K562 (cell line): ENCODE data around the gene SIT1. TPM values are rescaled to one million over a fixed set of nuclear protein-coding genes. Genes with fewer than 3 reads are reported as not detected.

Experiments
- CBX1 ChIP-seq: sonication (generic); IDR thresholded peaks from 2 replicates; pipeline ENCODE4 v1.6.1; 2016; ENCODE audit warnings: antibody characterized with exemption, low read depth, mild to moderate bottlenecking
- CBX3 ChIP-seq, 2 experiments: IDR thresholded peaks; 1 replicate in 1 of 2; 2 replicates in 1 of 2; pipeline ENCODE4 v1.6.1; 2012; ENCODE audit warnings: inconsistent platforms in 2 of 2, low read length in 2 of 2, borderline replicate concordance in 1 of 2, control low read depth in 1 of 2
- EGR1 ChIP-seq: fragments of 450-650 bp; conservative IDR thresholded peaks from 2 replicates; pipeline ENCODE4 v1.6.1; 2017; ENCODE audit warnings: mild to moderate bottlenecking
- FOXK1 ChIP-seq: sonication (generic); formaldehyde crosslinking; IDR thresholded peaks from 2 replicates; pipeline ENCODE4 v1.8.0; 2022; ENCODE audit warnings: missing genetic modification reagents, mild to moderate bottlenecking, borderline replicate concordance
- HCFC1 ChIP-seq: IDR thresholded peaks from 2 replicates; pipeline ENCODE4 v1.6.1; 2012; ENCODE audit warnings: low read depth, low read length, improper control_type of control experiment
- HDAC2 ChIP-seq: fragments of 450-650 bp; IDR thresholded peaks from 2 replicates; pipeline ENCODE4 v1.6.1; 2016; ENCODE audit warnings: mild to moderate bottlenecking
- HLTF ChIP-seq: fragments of 450-650 bp; IDR thresholded peaks from 2 replicates; pipeline ENCODE4 v1.6.1; 2016
- MCM2 ChIP-seq: fragments of 450-650 bp; IDR thresholded peaks from 2 replicates; pipeline ENCODE4 v1.6.1; 2017; ENCODE audit warnings: low read depth, mild to moderate bottlenecking
- MCM5 ChIP-seq: fragments of 450-650 bp; IDR thresholded peaks from 2 replicates; pipeline ENCODE4 v1.6.1; 2016; ENCODE audit warnings: low read depth
- MTA3 ChIP-seq: fragments of 450-650 bp; formaldehyde crosslinking; IDR thresholded peaks from 2 replicates; pipeline ENCODE4 v1.6.1; 2017; ENCODE audit warnings: mild to moderate bottlenecking, borderline replicate concordance
- NFIC ChIP-seq: fragments of 450-650 bp; IDR thresholded peaks from 2 replicates; pipeline ENCODE4 v1.6.1; 2017; ENCODE audit warnings: mild to moderate bottlenecking, inconsistent platforms
- POLR2AphosphoS5 ChIP-seq: IDR thresholded peaks from 2 replicates; pipeline ENCODE4 v1.6.1; 2011; ENCODE audit warnings: mild to moderate bottlenecking, low read depth, low read length, moderate library complexity; ENCODE audit not compliant: control insufficient read depth, insufficient read depth
- SMARCA5 ChIP-seq: fragments of 450-650 bp; IDR thresholded peaks from 2 replicates; pipeline ENCODE4 v1.6.1; 2016
- ZBTB8A ChIP-seq: fragments of 450-650 bp; IDR thresholded peaks from 2 replicates; pipeline ENCODE4 v1.6.1; 2018; ENCODE audit warnings: mild to moderate bottlenecking, moderate library complexity; ENCODE audit not compliant: partially characterized antibody
- ZNF384 ChIP-seq: IDR thresholded peaks from 2 replicates; pipeline ENCODE4 v1.6.1; 2012; ENCODE audit warnings: low read depth, low read length, improper control_type of control experiment
- ZNF785 ChIP-seq: fragments of 250-450 bp; sonication (Bioruptor Pico); IDR thresholded peaks from 2 replicates; pipeline ENCODE4 v1.4.0; 2020; ENCODE audit warnings: mild to moderate bottlenecking
- polyA plus RNA-seq, 8 experiments: library from polyadenylated mRNA; depleted of rRNA in 4 of 8; stranded (reverse) in 5 of 8; unstranded in 3 of 8; fragments of >200 nt; fragmentation: Nextera tagmentation in 2 of 8; fragmentation: Illumina TruSeq in 1 of 8; extraction: Ambion mirVana in 2 of 8; extraction: Trizol in 1 of 8; gene quantifications; 2 replicates each; pipeline versions ENCODE4 v1.2.1 to v1.2.3, GENCODE V29; 2011 to 2014; ENCODE audit warnings: inconsistent platforms in 1 of 8, missing spikeins in 1 of 8
- total RNA-seq, 7 experiments: library from RNA; depleted of rRNA in 6 of 7; stranded (reverse); fragments of >200 nt in 6 of 7; fragmentation: Illumina TruSeq in 2 of 7; extraction: Trizol in 2 of 7; gene quantifications; 2 replicates each; pipeline versions ENCODE4 v1.2.1 to v1.2.3, GENCODE V29; 2011 to 2021; ENCODE audit warnings: low replicate concordance in 1 of 7
- TF ChIP-seq, protein P1 (sequence below): fragments of 250-450 bp; sonication (Bioruptor Pico); IDR thresholded peaks from 2 replicates; pipeline ENCODE4 v1.4.0; 2020; ENCODE audit warnings: mild to moderate bottlenecking
- TF ChIP-seq, protein P2 (sequence below): IDR thresholded peaks from 2 replicates; pipeline ENCODE4 v1.6.1; 2014; ENCODE audit warnings: antibody characterized with exemption
- TF ChIP-seq, protein P3 (sequence below): fragments of 450-650 bp; IDR thresholded peaks from 2 replicates; pipeline ENCODE4 v1.6.1; 2016; ENCODE audit warnings: low read depth, mild to moderate bottlenecking, moderate library complexity
- TF ChIP-seq, protein P4 (sequence below): sonication (generic); formaldehyde crosslinking; IDR thresholded peaks from 2 replicates; pipeline ENCODE4 v1.8.0; 2022; ENCODE audit warnings: missing genetic modification reagents, mild to moderate bottlenecking, borderline replicate concordance
- TF ChIP-seq, protein P5 (sequence below), 2 experiments: fragments of 450-650 bp in 1 of 2; IDR thresholded peaks; 2 replicates each; pipeline ENCODE4 v1.6.1; 2011 to 2017; ENCODE audit warnings: low read depth in 2 of 2, antibody characterized with exemption in 1 of 2, borderline replicate concordance in 1 of 2, low read length in 1 of 2, mild to moderate bottlenecking in 1 of 2, mixed read lengths in 1 of 2; ENCODE audit not compliant: control insufficient read depth in 1 of 2

SIT1 gene
- total and polyA plus RNA-seq, 9 of the 15 experiments (the other 6 are each of a cell fraction or from before 2014, with no cell fraction given), result not detected

DNA sequence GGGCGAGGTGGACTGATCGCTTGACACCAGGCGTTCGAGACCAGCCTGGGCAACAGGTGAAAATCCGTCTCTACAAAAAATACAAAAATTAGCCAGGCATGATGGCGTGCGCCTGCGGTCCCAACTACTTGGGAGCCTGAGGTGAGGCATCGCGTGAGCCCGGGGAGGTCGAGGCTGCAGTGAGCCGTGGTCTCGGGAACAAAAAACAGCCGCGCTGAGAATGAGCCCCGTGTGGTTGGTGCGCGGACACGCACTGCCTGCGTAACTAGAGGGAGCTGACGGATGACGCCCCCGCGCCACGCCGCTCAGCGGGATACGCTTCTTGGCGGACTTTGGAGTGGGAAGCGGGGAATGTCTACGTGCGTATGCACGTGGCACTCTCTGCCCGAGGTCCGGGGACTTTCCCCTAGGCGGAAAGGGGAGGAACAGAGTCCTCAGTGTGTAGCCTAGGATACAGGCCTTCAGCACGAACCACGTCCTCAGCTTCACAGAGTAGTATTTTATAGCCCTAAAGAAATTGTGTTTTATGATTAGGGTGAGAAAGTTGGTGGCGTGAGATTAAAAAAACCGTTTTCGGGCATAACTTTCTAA lies 6.9 kb upstream of the SIT1 start, which contains the start of gene RMRP (continued):
- TF ChIP-seq, protein P1, sequence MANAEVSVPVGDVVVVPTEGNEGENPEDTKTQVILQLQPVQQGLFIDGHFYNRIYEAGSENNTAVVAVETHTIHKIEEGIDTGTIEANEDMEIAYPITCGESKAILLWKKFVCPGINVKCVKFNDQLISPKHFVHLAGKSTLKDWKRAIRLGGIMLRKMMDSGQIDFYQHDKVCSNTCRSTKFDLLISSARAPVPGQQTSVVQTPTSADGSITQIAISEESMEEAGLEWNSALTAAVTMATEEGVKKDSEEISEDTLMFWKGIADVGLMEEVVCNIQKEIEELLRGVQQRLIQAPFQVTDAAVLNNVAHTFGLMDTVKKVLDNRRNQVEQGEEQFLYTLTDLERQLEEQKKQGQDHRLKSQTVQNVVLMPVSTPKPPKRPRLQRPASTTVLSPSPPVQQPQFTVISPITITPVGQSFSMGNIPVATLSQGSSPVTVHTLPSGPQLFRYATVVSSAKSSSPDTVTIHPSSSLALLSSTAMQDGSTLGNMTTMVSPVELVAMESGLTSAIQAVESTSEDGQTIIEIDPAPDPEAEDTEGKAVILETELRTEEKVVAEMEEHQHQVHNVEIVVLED (CRISPR knock-in tag), result peak; percentile 93
- TF ChIP-seq ZNF384 (no peak), POLR2AphosphoS5 (peak; percentile 63), MTA3 (peak; percentile 74; the same call in 1 of the 2 replicates), FOXK1 (CRISPR knock-in tag) (peak; percentile 59; the same call in 1 of the 2 replicates), ZNF785 (no peak), ZBTB8A (no peak), CBX3 (IDR thresholded peaks at IDR 0.05; ENCODE audit: borderline replicate concordance in 1 of 2, low read length in 2 of 2) (peak in 1 of 2 experiments; percentile 74; a peak in 1 of 3 replicates), CBX1 (peak; percentile 81; the same call in 1 of the 2 replicates), HDAC2 (peak; percentile 84), MCM5 (no peak), NFIC (peak; percentile 64), HCFC1 (peak; percentile 22; the same call in 1 of the 2 replicates), SMARCA5 (peak; percentile 74), MCM2 (no peak), HLTF (0 out of 2 replicates have a peak, but pooled peaks have one; percentile 9), EGR1 (peak; percentile 94)
- TF ChIP-seq, protein P2, sequence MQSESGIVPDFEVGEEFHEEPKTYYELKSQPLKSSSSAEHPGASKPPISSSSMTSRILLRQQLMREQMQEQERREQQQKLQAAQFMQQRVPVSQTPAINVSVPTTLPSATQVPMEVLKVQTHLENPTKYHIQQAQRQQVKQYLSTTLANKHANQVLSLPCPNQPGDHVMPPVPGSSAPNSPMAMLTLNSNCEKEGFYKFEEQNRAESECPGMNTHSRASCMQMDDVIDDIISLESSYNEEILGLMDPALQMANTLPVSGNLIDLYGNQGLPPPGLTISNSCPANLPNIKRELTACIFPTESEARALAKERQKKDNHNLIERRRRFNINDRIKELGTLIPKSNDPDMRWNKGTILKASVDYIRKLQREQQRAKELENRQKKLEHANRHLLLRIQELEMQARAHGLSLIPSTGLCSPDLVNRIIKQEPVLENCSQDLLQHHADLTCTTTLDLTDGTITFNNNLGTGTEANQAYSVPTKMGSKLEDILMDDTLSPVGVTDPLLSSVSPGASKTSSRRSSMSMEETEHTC, result 0 out of 2 replicates have a peak, but pooled peaks have one; percentile 25
- TF ChIP-seq, protein P3, sequence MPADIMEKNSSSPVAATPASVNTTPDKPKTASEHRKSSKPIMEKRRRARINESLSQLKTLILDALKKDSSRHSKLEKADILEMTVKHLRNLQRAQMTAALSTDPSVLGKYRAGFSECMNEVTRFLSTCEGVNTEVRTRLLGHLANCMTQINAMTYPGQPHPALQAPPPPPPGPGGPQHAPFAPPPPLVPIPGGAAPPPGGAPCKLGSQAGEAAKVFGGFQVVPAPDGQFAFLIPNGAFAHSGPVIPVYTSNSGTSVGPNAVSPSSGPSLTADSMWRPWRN, result 0 out of 2 replicates have a peak, but pooled peaks have one; percentile 16
- TF ChIP-seq, protein P4, sequence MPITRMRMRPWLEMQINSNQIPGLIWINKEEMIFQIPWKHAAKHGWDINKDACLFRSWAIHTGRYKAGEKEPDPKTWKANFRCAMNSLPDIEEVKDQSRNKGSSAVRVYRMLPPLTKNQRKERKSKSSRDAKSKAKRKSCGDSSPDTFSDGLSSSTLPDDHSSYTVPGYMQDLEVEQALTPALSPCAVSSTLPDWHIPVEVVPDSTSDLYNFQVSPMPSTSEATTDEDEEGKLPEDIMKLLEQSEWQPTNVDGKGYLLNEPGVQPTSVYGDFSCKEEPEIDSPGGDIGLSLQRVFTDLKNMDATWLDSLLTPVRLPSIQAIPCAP (CRISPR knock-in tag), result no peak; the same call in 1 of the 2 replicates
- TF ChIP-seq, protein P5, sequence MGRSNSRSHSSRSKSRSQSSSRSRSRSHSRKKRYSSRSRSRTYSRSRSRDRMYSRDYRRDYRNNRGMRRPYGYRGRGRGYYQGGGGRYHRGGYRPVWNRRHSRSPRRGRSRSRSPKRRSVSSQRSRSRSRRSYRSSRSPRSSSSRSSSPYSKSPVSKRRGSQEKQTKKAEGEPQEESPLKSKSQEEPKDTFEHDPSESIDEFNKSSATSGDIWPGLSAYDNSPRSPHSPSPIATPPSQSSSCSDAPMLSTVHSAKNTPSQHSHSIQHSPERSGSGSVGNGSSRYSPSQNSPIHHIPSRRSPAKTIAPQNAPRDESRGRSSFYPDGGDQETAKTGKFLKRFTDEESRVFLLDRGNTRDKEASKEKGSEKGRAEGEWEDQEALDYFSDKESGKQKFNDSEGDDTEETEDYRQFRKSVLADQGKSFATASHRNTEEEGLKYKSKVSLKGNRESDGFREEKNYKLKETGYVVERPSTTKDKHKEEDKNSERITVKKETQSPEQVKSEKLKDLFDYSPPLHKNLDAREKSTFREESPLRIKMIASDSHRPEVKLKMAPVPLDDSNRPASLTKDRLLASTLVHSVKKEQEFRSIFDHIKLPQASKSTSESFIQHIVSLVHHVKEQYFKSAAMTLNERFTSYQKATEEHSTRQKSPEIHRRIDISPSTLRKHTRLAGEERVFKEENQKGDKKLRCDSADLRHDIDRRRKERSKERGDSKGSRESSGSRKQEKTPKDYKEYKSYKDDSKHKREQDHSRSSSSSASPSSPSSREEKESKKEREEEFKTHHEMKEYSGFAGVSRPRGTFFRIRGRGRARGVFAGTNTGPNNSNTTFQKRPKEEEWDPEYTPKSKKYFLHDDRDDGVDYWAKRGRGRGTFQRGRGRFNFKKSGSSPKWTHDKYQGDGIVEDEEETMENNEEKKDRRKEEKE (IDR thresholded peaks at IDR 0.05; ENCODE audit: borderline replicate concordance in 1 of 2, control insufficient read depth in 1 of 2, low read depth in 2 of 2, low read length in 1 of 2), result peak in 1 of 2 experiments; percentile 81; a peak in 1 of 4 replicates
